AG04450 (cell line): ENCODE data around the gene ECI2. TPM values are rescaled to one million over a fixed set of nuclear protein-coding genes. Genes with fewer than 3 reads are reported as not detected.
"Not testable (repeated sequence)": the region's sequence is repeated elsewhere in the genome, so short reads cannot be mapped to it uniquely, and the experiment has no call there.

Experiments used
- CTCF ChIA-PET: fragments of 300-600, 350-600 bp; formaldehyde crosslinking; extraction: SDS; loops from one replicate; lab custom pipeline; 2022; ENCODE audit warnings: antibody characterized with exemption, inconsistent platforms; lab: Charles Lee
- POLR2A ChIA-PET: fragments of 350-600 bp; formaldehyde crosslinking; extraction: SDS; loops from one replicate; lab custom pipeline; 2021; ENCODE audit warnings: antibody characterized with exemption, inconsistent platforms; lab: Yijun Ruan, JAX
- DNase-seq: peaks from one replicate; pipeline ENCODE4 v3.0.0-alpha.2; 2011; ENCODE audit warnings: low read depth, low spot score
- H3K27ac ChIP-seq: one replicate; pipeline ENCODE4 v1.5.1; 2012; ENCODE audit warnings: low read depth, low read length, control low read depth
- H3K27me3 ChIP-seq: one replicate; pipeline ENCODE4 v1.6.0; 2012; ENCODE audit warnings: low read length; ENCODE audit not compliant: control insufficient read depth, insufficient read depth
- H3K4me3 ChIP-seq: 2 replicates; pipeline ENCODE4 v1.5.1; 2011; ENCODE audit warnings: mild to moderate bottlenecking, low read depth, low read length, control low read depth
- H3K9me3 ChIP-seq: 2 replicates; pipeline ENCODE4 v1.5.1; 2012; ENCODE audit warnings: low read length; ENCODE audit not compliant: control insufficient read depth, insufficient read depth
- CTCF ChIP-seq: IDR thresholded peaks from 2 replicates; pipeline ENCODE4 v1.5.1; 2011; ENCODE audit warnings: low read depth, low read length, control low read depth, inconsistent platforms
- polyA plus RNA-seq: library from polyadenylated mRNA; depleted of rRNA; stranded (reverse); fragments of >200 nt; gene quantifications from 2 replicates; pipeline ENCODE4 v1.2.3, GENCODE V29; 2011

ECI2 gene
- polyA plus RNA-seq, 1 experiment = 88.4 TPM

DNA sequence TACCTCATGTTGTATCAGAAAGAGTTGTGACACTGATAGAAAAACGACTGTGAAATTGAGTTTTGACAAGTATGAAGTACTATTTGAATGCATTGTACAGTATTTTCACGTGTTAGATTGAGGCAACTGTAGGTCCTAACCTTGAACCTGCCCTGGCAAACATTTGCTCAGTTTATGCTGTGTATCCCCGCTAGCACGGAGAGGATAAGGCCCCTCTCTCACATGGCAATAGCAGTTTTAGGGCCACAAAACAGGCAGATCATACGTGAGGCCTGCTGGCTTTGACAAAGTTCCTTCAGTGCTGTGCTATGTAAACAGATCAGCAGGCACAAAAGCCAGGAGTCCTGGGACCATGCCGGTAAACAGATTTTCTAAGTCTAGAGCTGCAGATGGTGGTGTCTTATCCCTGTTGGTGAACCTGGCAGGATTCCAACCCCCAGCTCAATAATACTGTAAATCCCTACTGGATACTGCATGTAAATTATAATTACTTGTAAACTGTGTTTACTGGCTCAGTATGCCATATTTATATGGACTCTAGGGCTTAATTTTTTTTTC lies 32.6 kb downstream of the ECI2 start:
- ChIA-PET CTCF (no interaction called here), POLR2A (no interaction called here)
- Histone ChIP-seq H3K4me3 (no peak overlapping the region), H3K27me3 (peaks cover 24% of the 10 kb centered on the region), H3K27ac (no peak overlapping the region), H3K9me3 (no peaks in the 10 kb centered on the region)
- no peak for TF ChIP-seq CTCF
- no peak for DNase-seq

DNA sequence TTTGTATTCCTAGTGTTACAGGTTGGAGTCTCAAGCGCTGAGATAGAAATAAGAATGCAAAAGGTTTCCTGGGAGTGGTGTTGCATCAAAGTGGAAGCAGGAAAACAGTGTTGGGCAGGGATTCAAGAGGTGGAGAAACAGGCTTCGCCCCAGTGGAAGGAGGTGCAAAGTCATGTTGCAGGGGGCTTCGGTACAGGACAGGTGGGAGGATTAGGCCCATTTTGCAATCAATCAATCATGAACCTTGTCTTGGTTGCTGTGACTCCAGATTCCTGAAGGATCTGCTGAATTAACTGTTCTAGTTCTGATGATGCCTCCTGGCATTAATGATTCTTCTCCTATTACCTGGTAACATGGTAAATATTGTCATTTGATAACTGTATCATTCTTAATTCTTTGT lies 34.1 kb downstream of the ECI2 start:
- POLR2A ChIA-PET = no interaction called here
- no peak for DNase-seq
- CTCF ChIA-PET = no interaction called here
- Histone ChIP-seq H3K9me3 (no peaks in the 10 kb centered on the region), H3K27ac (no peak overlapping the region), H3K27me3 (peaks cover 31% of the 10 kb centered on the region), H3K4me3 (no peak overlapping the region)
- TF ChIP-seq CTCF = no peak

- no peaks in the 10 kb centered on the region for H3K9me3 ChIP-seq
- POLR2A ChIA-PET = no interaction called here
- TF ChIP-seq CTCF = no peak
- H3K4me3 ChIP-seq = no peak overlapping the region
- CTCF ChIA-PET = no interaction called here
- no peak for DNase-seq
- H3K27ac ChIP-seq = no peak overlapping the region
- H3K27me3 ChIP-seq = peaks cover 28% of the 10 kb centered on the region
Measured at GRCh38 chr6:4100655-4101054, 34.7 kb downstream of the ECI2 start.

DNA sequence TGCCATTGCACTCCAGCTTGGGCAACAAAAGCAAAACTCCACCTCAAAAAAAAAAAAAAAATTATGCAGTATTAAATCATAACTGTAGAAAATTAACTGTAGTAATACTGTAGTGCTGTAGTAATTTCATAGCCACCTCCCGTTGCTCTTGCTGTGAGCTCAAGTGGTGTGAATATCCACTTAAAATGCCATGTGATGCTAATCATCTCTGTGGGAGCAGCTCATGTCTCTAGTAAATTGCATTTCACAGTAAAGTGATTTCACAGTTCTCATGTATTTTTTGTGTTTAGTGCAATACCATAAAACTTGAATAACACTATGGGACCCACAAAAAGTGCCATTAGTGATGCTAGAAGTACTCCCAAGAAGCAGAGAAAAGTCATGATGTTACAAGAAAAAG lies 42.1 kb downstream of the ECI2 start:
- no peak overlapping the region for H3K4me3 ChIP-seq
- ChIA-PET CTCF (interaction anchor here (0.7 kb wide), 2 partner anchors 11 to 62 kb away, joined by 3 to 4 read pairs; no protein-coding TSS in a partner anchor), POLR2A (no interaction called here)
- no peak for DNase-seq
- TF ChIP-seq CTCF = no peak
- H3K9me3 ChIP-seq = peaks cover 3% of the 10 kb centered on the region; the same call in 1 of the 2 replicates
- peaks cover 15% of the 10 kb centered on the region for H3K27me3 ChIP-seq
- no peak overlapping the region for H3K27ac ChIP-seq

DNA sequence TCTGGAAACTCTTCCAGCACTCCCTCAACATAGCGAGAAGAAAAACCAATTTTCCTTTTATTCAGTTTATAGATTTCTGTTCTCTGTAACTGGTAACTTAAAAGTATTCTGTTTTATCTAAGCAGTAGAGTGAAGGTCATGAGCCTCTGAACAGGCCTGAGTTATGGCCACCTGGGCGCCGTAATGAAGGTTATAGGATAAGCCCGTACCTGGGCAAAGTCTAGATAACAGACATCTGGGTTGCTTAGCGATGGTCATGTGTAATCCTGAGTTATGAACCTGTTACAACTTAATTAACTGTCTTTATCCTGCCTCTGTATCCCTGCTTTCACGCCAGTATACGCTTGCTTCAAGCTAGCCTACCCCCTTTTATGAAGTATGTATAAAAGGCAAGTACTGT lies 43.4 kb downstream of the ECI2 start:
- DNase-seq = no peak
- Histone ChIP-seq H3K27me3 (peaks cover 10% of the 10 kb centered on the region), H3K9me3 (peaks cover 3% of the 10 kb centered on the region; the same call in 1 of the 2 replicates), H3K4me3 (no peak overlapping the region), H3K27ac (no peak overlapping the region)
- CTCF ChIA-PET = no interaction called here
- POLR2A ChIA-PET = no interaction called here
- TF ChIP-seq CTCF = no peak

- POLR2A ChIA-PET, H3K27me3 ChIP-seq, H3K4me3 ChIP-seq, CTCF ChIA-PET, H3K27ac ChIP-seq, DNase-seq, H3K9me3 ChIP-seq: not testable (repeated sequence)
Measured at GRCh38 chr6:4090043-4090442, 45.3 kb downstream of the ECI2 start.
